Suppressor macrophage treated with lipopolysaccharide for 1 hour (primary cell): ENCODE measurements around the gene HDAC7.

Source experiments
- DNase-seq, 3 donors: peaks; one replicate each; pipeline ENCODE4 v3.0.0-alpha.2; 2020 to 2022

Gene HDAC7

GRCh38 chr12:47791874-47792273 lies 27.8 kb downstream of the HDAC7 start:
- DNase-seq: no peak

- no peak for DNase-seq
Measured at GRCh38 chr12:47791351-47791746, 28.4 kb downstream of the HDAC7 start.

- no peak for DNase-seq
Measured at GRCh38 chr12:47790676-47791350, 28.9 kb downstream of the HDAC7 start.

- DNase-seq: no peak
Measured at GRCh38 chr12:47789712-47790489, 29.8 kb downstream of the HDAC7 start.

GRCh38 chr12:47789141-47789540 lies 30.6 kb downstream of the HDAC7 start:
- DNase-seq: no peak

GRCh38 chr12:47787596-47788319 lies 31.9 kb downstream of the HDAC7 start:
- DNase-seq: no peak

GRCh38 chr12:47786662-47787280 lies 32.9 kb downstream of the HDAC7 start:
- no peak for DNase-seq

GRCh38 chr12:47785887-47786661 lies 33.6 kb downstream of the HDAC7 start:
- DNase-seq: no peak

- DNase-seq: no peak
Measured at GRCh38 chr12:47785036-47785886, 34.4 kb downstream of the HDAC7 start.

GRCh38 chr12:47783821-47784819 lies 35.6 kb downstream of the HDAC7 start:
- no peak for DNase-seq

- no peak for DNase-seq
Measured at GRCh38 chr12:47783024-47783755, 36.5 kb downstream of the HDAC7 start.

GRCh38 chr12:47782372-47782770 lies 37.3 kb downstream of the HDAC7 start:
- DNase-seq: no peak

- DNase-seq: no peak
Measured at GRCh38 chr12:47781479-47782371, 38.0 kb downstream of the HDAC7 start.

GRCh38 chr12:47779943-47780504 lies 39.7 kb downstream of the HDAC7 start:
- DNase-seq: no peak

- peak; percentile 86 to 92 (median 90) for DNase-seq
Measured at GRCh38 chr12:47779301-47779942, 40.3 kb downstream of the HDAC7 start.

- DNase-seq: no peak
Measured at GRCh38 chr12:47778881-47779280, 40.8 kb downstream of the HDAC7 start.
